H9 (cell line): ENCODE data around the gene GRIK3. TPM values are rescaled to one million over a fixed set of nuclear protein-coding genes. Genes with fewer than 3 reads are reported as not detected.

Experiments
- DNase-seq: peaks from one replicate; pipeline ENCODE4 v3.0.0-alpha.2; 2017
- H2AFZ ChIP-seq: one replicate; pipeline ENCODE4 v1.6.1; 2013; ENCODE audit warnings: mild to moderate bottlenecking, low read length, control low read depth, moderate library complexity
- H2AK5ac ChIP-seq: 2 replicates; pipeline ENCODE4 v1.6.1; 2013; ENCODE audit warnings: low read length, control low read depth, mixed read lengths; ENCODE audit not compliant: insufficient read length
- H2BK120ac ChIP-seq: one replicate; pipeline ENCODE4 v1.6.1; 2013; ENCODE audit warnings: low read depth, mild to moderate bottlenecking, low read length, control low read depth, inconsistent platforms; ENCODE audit not compliant: poor library complexity, severe bottlenecking
- H2BK12ac ChIP-seq: 2 replicates; pipeline ENCODE4 v1.6.1; 2013; ENCODE audit warnings: low read length, control low read depth, mixed read lengths, low read depth; ENCODE audit not compliant: insufficient read length
- H2BK15ac ChIP-seq: 2 replicates; pipeline ENCODE4 v1.6.1; 2013; ENCODE audit warnings: low read depth, low read length, control low read depth
- H2BK20ac ChIP-seq: one replicate; pipeline ENCODE4 v1.6.1; 2013; ENCODE audit warnings: low read depth, mild to moderate bottlenecking, low read length, control low read depth, inconsistent platforms; ENCODE audit not compliant: poor library complexity, severe bottlenecking
- H2BK5ac ChIP-seq: 2 replicates; pipeline ENCODE4 v1.6.1; 2013; ENCODE audit warnings: low read length, control low read depth, mixed read lengths; ENCODE audit not compliant: insufficient read length
- H3K14ac ChIP-seq: 2 replicates; pipeline ENCODE4 v1.6.1; 2013; ENCODE audit warnings: low read length, control low read depth; ENCODE audit not compliant: insufficient read depth
- H3K18ac ChIP-seq: 2 replicates; pipeline ENCODE4 v1.6.1; 2013; ENCODE audit warnings: low read depth, mild to moderate bottlenecking, mixed read lengths, low read length, control low read depth; ENCODE audit not compliant: insufficient read length
- H3K23ac ChIP-seq: 2 replicates; pipeline ENCODE4 v1.6.1; 2013; ENCODE audit warnings: low read length, control low read depth, mixed read lengths, low read depth; ENCODE audit not compliant: insufficient read length
- H3K23me2 ChIP-seq: 2 replicates; pipeline ENCODE4 v1.6.1; 2013; ENCODE audit warnings: low read depth, mild to moderate bottlenecking, mixed read lengths, low read length, control low read depth; ENCODE audit not compliant: insufficient read length, poor library complexity, severe bottlenecking
- H3K27ac ChIP-seq: 2 replicates; pipeline ENCODE4 v1.5.1; 2013; ENCODE audit warnings: low read length, control low read depth, mixed read lengths, low read depth; ENCODE audit not compliant: insufficient read length
- H3K27me3 ChIP-seq: 2 replicates; pipeline ENCODE4 v1.6.1; 2013; ENCODE audit warnings: low read length, control low read depth, inconsistent platforms; ENCODE audit not compliant: insufficient read depth
- H3K4ac ChIP-seq: 2 replicates; pipeline ENCODE4 v1.6.1; 2013; ENCODE audit warnings: low read depth, mild to moderate bottlenecking, control low read depth, inconsistent platforms, low read length, moderate library complexity
- H3K4me1 ChIP-seq: 2 replicates; pipeline ENCODE4 v1.6.1; 2013; ENCODE audit warnings: low read length, control low read depth, inconsistent platforms; ENCODE audit not compliant: insufficient read depth
- H3K4me2 ChIP-seq: 2 replicates; pipeline ENCODE4 v1.6.1; 2013; ENCODE audit warnings: low read length, control low read depth, mixed read lengths; ENCODE audit not compliant: insufficient read length, insufficient read depth
- H3K56ac ChIP-seq: 2 replicates; pipeline ENCODE4 v1.6.1; 2013; ENCODE audit warnings: low read depth, mild to moderate bottlenecking, mixed read lengths, low read length, control low read depth; ENCODE audit not compliant: insufficient read length
- H3K79me1 ChIP-seq: 2 replicates; pipeline ENCODE4 v1.6.1; 2013; ENCODE audit warnings: low read depth, mild to moderate bottlenecking, moderate library complexity, low read length, control low read depth, inconsistent platforms; ENCODE audit not compliant: insufficient read depth, poor library complexity, severe bottlenecking
- H3K79me2 ChIP-seq: 2 replicates; pipeline ENCODE4 v1.6.1; 2013; ENCODE audit warnings: low read length, control low read depth, inconsistent platforms; ENCODE audit not compliant: insufficient read depth
- H3K9ac ChIP-seq: 2 replicates; pipeline ENCODE4 v1.6.1; 2013; ENCODE audit warnings: low read length, control low read depth, mixed read lengths; ENCODE audit not compliant: insufficient read length; ENCODE audit errors: extremely low read depth
- H3K9me3 ChIP-seq: one replicate; pipeline ENCODE4 v1.6.1; 2013; ENCODE audit warnings: low read depth, low read length, inconsistent platforms; ENCODE audit not compliant: control insufficient read depth
- H3T11ph ChIP-seq: one replicate; pipeline ENCODE4 v1.6.1; 2013; ENCODE audit warnings: mild to moderate bottlenecking, low read length, control low read depth, inconsistent platforms
- H4K20me1 ChIP-seq: one replicate; pipeline ENCODE4 v1.6.1; 2013; ENCODE audit not compliant: control insufficient read depth, insufficient read length, insufficient read depth
- H4K5ac ChIP-seq: 2 replicates; pipeline ENCODE4 v1.6.1; 2013; ENCODE audit warnings: low read depth, mild to moderate bottlenecking, mixed read lengths, low read length, control low read depth; ENCODE audit not compliant: insufficient read length
- H4K8ac ChIP-seq: replicated peaks from 2 replicates; pipeline ENCODE4 v1.6.1; 2013; ENCODE audit warnings: low read length, control low read depth, mixed read lengths, low read depth; ENCODE audit not compliant: insufficient read length
- H4K91ac ChIP-seq: 2 replicates; pipeline ENCODE4 v1.6.1; 2013; ENCODE audit warnings: low read depth, mild to moderate bottlenecking, moderate library complexity, mixed read lengths, low read length, control low read depth; ENCODE audit not compliant: insufficient read length
- H3K27ac Mint-ChIP-seq, 3 experiments: 2 replicates in 2 of 3; 3 replicates in 1 of 3; pipeline ENCODE4 v1.8.0; 2020 to 2021; ENCODE audit warnings: mixed read lengths in 3 of 3, mild to moderate bottlenecking in 1 of 3, moderate library complexity in 1 of 3
- H3K27me3 Mint-ChIP-seq: 2 replicates; pipeline ENCODE4 v1.8.0; 2021; ENCODE audit warnings: low read depth, mild to moderate bottlenecking, moderate library complexity, mixed read lengths
- H3K36me3 Mint-ChIP-seq, 3 experiments: 2 replicates in 2 of 3; 3 replicates in 1 of 3; pipeline ENCODE4 v1.8.0; 2020 to 2021; ENCODE audit warnings: low read depth in 3 of 3, mixed read lengths in 3 of 3; ENCODE audit not compliant: insufficient read depth in 1 of 3
- H3K4me1 Mint-ChIP-seq, 2 experiments: 2 replicates each; pipeline ENCODE4 v1.8.0; 2020; ENCODE audit warnings: mixed read lengths in 2 of 2
- H3K4me3 Mint-ChIP-seq, 2 experiments: 2 replicates in 1 of 2; 3 replicates in 1 of 2; pipeline ENCODE4 v1.8.0; 2020 to 2021; ENCODE audit warnings: mild to moderate bottlenecking in 2 of 2, mixed read lengths in 2 of 2, moderate library complexity in 1 of 2
- H3K9me3 Mint-ChIP-seq, 2 experiments: 2 replicates in 1 of 2; 3 replicates in 1 of 2; pipeline ENCODE4 v1.8.0; 2020; ENCODE audit warnings: mild to moderate bottlenecking in 2 of 2, mixed read lengths in 2 of 2, moderate library complexity in 1 of 2
- WGBS: extraction: QIAGEN DNeasy Blood & Tissue Kit; methylation state at CpG from one replicate; pipeline ENCODE4 v1.1.7; 2013; ENCODE audit warnings: missing lambda C conversion rate, low lambda C conversion rate, mixed read lengths; ENCODE audit not compliant: insufficient read length; ENCODE audit errors: extremely low coverage; 5-methylcytosine and 5-hydroxymethylcytosine counted together
- total RNA-seq: library from RNA; stranded (reverse); gene quantifications from 2 replicates; pipeline ENCODE4 v1.2.1, GENCODE V29; 2021
- TF ChIP-seq, protein P1 (sequence below): fragments of 200-600 bp; sonication (generic); conservative IDR thresholded peaks from 3 replicates; pipeline ENCODE4 v1.8.0; 2021; ENCODE audit warnings: antibody characterized with exemption, mild to moderate bottlenecking

The GRIK3 gene
- total RNA-seq, 1 experiment from 2014 or later, result 1.7 TPM

DNA sequence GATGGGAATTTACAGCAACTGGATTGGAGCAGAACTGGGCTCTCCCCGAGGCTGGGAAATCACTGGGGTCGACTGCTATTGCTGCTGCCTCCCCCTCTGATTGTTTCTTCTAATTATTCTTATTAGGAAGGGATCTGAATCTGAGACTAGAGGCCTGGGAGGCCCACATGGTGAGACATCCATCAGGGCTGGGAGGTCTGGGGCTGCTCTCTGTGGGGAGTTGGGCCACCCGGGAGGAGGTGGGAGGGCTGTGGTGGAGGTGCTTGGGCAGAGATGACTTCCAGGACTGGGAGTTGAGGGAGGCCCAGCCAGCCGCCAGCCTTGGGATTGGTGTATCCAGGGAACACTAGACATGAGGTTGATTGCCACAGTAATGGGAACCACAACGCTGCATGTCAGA, 247.9 kb downstream of the GRIK3 start:
- H3K4me1 Mint-ChIP-seq, result peaks cover 12 to 18% of the 10 kb centered on the region in 2 experiments
- H3K23me2 ChIP-seq, result no peaks in the 10 kb centered on the region
- H3K4me1 ChIP-seq, result no peaks in the 10 kb centered on the region
- H3K4me2 ChIP-seq, result no peak overlapping the region
- H3K27me3 ChIP-seq, result no peaks in the 10 kb centered on the region
- H3K27ac Mint-ChIP-seq, result no peak overlapping the region; a peak in 1 of 7 replicates
- no peak overlapping the region for H3K18ac ChIP-seq
- H3K27ac ChIP-seq, result no peak overlapping the region
- H2AK5ac ChIP-seq, result no peak overlapping the region
- H3K14ac ChIP-seq, result no peak overlapping the region
- H2BK120ac ChIP-seq, result no peak overlapping the region
- WGBS, result no CpG with 5 or more reads among the region's 5 CpGs
- H3K9me3 ChIP-seq, result no peaks in the 10 kb centered on the region
- no peak overlapping the region for H2BK15ac ChIP-seq
- DNase-seq, result no peak
- H2AFZ ChIP-seq, result no peak overlapping the region
- no peak overlapping the region for H4K91ac ChIP-seq
- TF ChIP-seq, protein P1, sequence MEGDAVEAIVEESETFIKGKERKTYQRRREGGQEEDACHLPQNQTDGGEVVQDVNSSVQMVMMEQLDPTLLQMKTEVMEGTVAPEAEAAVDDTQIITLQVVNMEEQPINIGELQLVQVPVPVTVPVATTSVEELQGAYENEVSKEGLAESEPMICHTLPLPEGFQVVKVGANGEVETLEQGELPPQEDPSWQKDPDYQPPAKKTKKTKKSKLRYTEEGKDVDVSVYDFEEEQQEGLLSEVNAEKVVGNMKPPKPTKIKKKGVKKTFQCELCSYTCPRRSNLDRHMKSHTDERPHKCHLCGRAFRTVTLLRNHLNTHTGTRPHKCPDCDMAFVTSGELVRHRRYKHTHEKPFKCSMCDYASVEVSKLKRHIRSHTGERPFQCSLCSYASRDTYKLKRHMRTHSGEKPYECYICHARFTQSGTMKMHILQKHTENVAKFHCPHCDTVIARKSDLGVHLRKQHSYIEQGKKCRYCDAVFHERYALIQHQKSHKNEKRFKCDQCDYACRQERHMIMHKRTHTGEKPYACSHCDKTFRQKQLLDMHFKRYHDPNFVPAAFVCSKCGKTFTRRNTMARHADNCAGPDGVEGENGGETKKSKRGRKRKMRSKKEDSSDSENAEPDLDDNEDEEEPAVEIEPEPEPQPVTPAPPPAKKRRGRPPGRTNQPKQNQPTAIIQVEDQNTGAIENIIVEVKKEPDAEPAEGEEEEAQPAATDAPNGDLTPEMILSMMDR, result no peak
- H4K5ac ChIP-seq, result no peak overlapping the region
- no peak overlapping the region for H2BK5ac ChIP-seq
- H3K79me1 ChIP-seq, result no peaks in the 10 kb centered on the region
- no peak overlapping the region for H3K9ac ChIP-seq
- H3T11ph ChIP-seq, result no peak overlapping the region
- peaks cover 14% of the 10 kb centered on the region for H3K27me3 Mint-ChIP-seq
- no peak overlapping the region for H3K23ac ChIP-seq
- no peak overlapping the region for H2BK20ac ChIP-seq
- no peak overlapping the region for H4K8ac ChIP-seq
- no peaks in the 10 kb centered on the region for H3K36me3 Mint-ChIP-seq
- H3K4ac ChIP-seq, result no peak overlapping the region
- no peak overlapping the region for H2BK12ac ChIP-seq
- no peak overlapping the region for H3K56ac ChIP-seq
- no peaks in the 10 kb centered on the region for H3K9me3 Mint-ChIP-seq
- no peak overlapping the region for H3K4me3 Mint-ChIP-seq
- no peaks in the 10 kb centered on the region for H3K79me2 ChIP-seq
- no peaks in the 10 kb centered on the region for H4K20me1 ChIP-seq
